NCI-H2107 treated with DMSO at 0.1 percent for 48 hours (cell line): Measurements from ENCODE around the gene UBE2R2.
"Not testable (repeated sequence)": the region's sequence is repeated elsewhere in the genome, so short reads cannot be mapped to it uniquely, and the experiment has no call there.

ENCODE experiments used
- DNase-seq: peaks from one replicate; lab custom pipeline; 2025; ENCODE audit not compliant: unreplicated experiment; lab: John Stamatoyannopoulos, UW

The UBE2R2 gene, protein sequence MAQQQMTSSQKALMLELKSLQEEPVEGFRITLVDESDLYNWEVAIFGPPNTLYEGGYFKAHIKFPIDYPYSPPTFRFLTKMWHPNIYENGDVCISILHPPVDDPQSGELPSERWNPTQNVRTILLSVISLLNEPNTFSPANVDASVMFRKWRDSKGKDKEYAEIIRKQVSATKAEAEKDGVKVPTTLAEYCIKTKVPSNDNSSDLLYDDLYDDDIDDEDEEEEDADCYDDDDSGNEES

DNA sequence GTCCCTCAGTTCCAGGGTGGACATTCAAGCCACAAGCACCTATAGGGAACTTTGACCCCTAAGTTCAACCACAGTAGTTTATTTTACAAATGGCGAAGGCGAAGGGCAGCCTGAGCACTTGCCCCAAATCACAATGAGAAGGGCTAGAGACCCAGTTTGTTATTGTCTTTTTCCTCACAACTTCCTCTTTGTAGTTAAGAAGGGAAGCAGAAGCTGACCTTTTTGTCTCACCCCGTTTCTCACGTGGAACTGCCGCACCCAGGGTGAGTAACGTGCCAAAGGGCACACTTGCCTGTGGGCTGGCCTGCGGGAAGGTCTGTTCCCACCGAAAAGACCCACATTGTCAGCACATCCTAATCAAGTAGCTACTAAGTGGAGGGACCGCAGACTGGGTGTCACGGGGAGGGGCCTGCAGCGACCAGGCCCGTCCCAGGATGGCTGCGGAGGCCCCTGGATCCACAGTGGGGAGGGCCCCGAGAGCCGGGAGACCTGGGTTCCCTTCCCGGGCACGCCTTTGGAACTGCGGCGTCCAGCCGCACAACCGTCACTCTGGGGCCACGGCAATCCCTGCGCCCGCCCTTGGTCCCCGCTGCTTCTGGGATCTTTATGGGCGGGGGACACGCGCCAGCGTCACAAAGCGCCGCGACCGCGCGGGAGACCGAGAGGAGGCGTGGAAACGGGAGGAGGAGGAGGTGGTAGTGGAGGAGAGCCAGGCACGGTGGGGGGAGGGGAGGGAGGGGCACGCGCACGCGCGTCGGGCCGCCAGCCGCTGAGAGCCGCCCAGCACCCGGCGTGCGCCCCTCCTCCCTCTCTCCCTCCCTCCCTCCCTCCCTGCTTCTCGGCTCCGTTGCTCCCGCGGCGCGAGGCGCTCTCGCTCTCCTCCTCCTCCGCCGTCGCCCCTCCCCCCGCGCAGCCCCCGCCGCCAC is at the start of gene UBE2R2:
UBE2R2 (plus strand) TSS at position 834 of the 926 bp plus-strand sequence. CDS start 598 bp downstream, outside the sequence.
- peak; percentile 92 for DNase-seq

- not testable (repeated sequence) for DNase-seq
These were observed 46.6 kb upstream of the UBE2R2 start for GRCh38 chr9:33770156-33770880.

DNA sequence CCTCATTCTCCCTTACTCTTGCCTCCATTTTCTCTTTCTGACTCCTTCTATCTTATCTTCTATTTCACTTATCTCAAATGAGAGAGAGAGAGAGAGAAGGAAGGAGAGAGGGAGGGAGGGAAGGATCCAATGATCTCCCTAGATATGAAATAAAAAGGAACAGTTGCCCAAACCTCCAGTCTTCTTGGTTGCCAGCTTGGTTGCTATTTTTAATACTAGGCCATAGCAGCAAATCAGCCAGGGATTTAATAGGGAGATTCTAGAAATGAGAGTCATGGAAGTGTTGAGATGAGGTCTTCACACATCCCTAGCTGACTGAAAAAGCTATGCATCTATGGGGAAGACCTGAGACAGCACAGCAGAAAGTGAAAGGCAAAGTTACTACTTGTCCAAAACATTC is 43.8 kb upstream of the UBE2R2 start:
- DNase-seq, result not testable (repeated sequence)

DNA sequence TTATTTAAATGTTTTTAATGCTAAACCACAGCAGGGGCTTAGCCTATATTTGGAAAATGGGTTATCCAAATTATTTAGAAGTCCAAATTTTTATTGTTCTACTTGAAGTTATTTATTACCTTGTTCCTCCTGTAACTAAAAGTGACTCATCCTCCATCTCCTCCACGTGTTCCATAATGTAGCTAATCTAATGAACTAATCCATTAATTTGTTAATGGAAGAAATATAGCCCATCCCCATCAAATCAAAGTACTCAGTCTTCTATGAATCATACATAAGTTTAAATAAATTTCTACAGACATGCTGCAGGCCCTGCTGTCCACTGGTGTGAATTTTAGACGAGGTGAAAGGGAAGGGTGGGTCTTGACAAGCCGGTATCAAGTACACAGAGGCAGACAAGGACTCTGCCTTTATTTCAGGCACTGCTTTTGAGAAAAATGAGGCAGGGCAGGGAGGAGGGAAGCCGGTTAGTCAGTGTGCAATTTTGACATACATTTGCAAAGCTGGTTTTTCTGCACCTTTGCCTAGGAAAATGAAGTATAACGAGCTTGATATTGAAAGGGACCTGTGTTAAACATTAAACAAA is 42.8 kb upstream of the UBE2R2 start:
- DNase-seq, result not testable (repeated sequence)

DNA sequence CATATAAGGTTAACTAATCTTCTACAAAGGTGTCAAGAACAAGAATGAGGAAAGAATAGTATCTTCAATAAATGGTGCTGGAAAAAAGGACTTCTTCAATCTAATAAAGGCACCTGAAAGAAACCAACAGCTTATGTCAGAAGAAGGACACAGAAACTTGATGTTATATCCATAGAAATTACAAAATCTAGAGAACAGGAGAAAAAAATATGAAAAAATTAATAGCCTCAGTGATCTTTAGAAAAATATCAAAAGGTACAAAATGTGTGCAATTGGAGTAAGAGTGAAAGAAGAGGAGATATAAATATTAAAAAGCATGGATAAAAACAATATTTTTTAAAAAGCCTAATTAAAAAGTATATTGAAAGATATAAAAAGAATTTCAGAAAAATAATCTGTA is 40.4 kb upstream of the UBE2R2 start:
- no peak for DNase-seq

GRCh38 chr9:33778700-33779351 is 38.1 kb upstream of the UBE2R2 start:
- DNase-seq, result peak; percentile 60

DNA sequence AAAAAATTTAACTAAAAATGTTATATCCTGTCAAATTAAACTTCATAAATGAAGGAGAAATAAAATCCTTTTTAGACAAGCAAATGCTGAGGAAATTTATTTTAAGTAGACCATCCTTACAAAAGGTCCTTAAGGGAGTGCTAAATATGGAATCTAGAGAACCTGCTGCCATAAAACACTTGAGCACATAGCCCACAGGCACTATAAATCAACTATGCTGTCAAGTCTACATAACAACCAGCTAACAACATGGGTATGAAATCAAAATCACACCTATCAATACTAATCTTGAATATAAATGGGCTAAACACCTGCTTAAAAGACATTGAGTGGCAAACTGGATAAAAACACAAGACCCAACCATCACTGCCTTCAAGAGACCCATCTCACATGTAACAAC is 36.7 kb upstream of the UBE2R2 start:
- DNase-seq, result no peak

- no peak for DNase-seq
These were observed 35.2 kb upstream of the UBE2R2 start for GRCh38 chr9:33781736-33782135.

GRCh38 chr9:33782395-33783152 is 34.4 kb upstream of the UBE2R2 start:
- no peak for DNase-seq

DNA sequence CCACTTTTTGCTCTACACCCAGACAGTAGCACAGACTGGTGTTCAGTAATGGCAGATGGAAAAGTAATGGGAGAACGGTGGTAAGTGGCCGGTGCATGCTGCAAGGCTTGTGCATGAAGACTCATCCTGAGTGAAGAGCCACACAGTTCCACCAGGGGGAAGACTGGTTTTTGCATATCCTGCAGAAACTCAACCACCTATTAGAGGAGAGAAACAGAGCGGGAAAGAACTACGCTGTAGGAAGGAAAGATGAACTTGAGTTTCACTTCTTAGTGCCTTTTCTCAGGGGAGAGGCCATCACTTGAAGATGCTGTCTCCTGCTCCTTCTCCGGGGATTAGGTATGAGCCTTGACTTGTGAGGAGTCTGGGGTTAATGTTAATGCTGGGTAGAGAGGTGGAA is 31.0 kb upstream of the UBE2R2 start:
- no peak for DNase-seq

DNA sequence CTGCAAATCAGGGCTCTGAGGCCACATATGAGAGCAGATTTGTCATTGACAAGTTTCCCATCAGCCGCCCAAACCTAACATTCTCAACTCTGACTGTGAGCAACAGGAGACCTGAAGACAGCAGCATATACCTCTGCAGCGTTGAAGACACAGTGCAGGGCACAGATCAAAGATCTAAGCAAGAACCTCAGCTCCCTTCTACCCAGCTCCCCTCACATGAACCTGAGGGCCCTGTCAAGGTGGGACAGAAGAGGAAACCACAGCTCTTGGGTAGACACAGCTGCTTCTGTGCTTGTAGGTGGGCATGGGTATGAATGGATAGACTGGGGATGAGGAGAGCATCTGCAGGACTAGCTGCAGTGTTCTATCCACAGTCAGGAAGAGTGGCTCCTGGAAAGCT is 30.3 kb upstream of the UBE2R2 start:
- DNase-seq, result no peak

GRCh38 chr9:33787839-33788238 is 29.1 kb upstream of the UBE2R2 start:
- no peak for DNase-seq

GRCh38 chr9:33789429-33789828 is 27.5 kb upstream of the UBE2R2 start:
- DNase-seq, result not testable (repeated sequence)

DNA sequence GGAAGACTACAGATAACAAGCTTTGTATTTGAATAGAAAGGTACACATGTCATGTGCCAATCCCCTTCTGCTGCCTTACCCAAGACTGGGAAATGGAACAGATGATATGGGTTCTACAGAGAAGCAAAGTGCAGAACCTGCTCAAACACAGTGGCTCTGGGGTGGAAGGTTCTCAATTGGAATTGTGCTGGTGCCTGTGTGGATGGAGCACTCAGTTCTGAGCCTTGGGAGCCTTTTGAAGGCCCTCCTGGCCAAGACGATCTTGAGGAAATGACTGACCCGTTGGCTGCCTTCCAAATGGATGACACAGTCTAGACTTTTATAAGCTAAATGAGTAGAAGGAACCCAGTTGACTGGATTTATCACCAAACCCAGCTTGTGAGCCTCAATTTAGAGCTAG is 25.8 kb upstream of the UBE2R2 start:
- DNase-seq, result no peak

DNA sequence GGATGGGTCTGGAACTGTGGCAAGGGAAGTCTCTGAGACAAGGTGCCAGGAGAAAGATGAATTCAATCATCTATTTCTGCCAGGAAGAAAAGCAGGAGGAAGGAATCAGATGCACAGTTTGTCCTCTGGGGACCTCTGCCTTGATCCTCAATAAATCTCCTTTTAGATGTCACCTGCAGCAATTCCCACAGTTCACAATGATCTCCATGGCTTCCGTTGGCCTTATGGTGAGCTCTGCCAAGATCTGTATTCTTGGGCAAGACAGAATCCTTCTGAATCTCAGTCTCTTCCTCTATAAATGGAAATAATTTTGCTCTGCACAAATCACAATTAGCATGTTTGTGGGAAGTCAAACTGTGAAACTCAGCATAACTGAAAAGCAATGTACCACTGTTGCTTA is 23.5 kb upstream of the UBE2R2 start:
- not testable (repeated sequence) for DNase-seq

GRCh38 chr9:33794560-33794959 is 22.4 kb upstream of the UBE2R2 start:
- DNase-seq, result peak; percentile 78

DNA sequence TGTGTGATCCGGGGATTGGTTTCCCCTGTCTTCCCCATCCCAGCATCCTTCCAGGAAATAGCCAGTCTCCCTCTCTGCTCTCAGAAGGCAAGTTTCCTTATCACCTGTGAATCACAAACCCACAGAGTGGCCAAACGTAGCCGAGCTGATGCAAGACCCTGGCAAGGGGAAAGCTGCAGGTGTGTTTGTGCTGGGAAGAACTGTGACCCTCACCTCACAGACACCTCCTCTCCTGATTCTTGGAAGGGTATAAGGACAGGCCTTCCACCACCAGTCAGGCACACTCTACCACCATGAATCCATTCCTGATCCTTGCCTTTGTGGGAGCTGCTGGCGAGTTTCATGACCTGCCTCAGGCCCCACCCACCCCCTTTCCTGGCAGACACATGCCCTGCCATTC is 21.7 kb upstream of the UBE2R2 start, which contains the start of gene PRSS3:
PRSS3 (plus strand) TSS at position 281 of the 400 bp plus-strand sequence; CDS start at position 294, 13 bp downstream.
- no peak for DNase-seq

DNA sequence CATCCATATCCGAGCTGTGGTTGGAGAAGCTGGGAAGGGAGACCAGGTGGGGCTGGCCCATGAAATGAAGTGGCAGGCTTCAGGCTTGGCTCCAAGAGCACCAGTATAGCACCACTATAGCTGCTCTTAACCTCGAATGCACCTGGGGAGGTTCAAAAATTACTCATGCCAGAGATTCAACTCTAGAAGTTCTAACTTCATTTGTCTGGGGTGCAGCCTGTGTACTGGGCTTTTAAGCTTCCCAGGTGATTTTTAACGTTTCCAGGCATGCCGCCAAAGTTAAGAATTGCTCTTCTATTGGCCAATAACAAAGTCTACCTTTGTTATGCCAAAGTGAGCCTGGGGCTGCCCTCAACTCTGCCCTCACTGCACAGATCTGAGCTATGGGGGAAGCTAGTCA is 21.1 kb upstream of the UBE2R2 start:
- peak; percentile 72 for DNase-seq

DNA sequence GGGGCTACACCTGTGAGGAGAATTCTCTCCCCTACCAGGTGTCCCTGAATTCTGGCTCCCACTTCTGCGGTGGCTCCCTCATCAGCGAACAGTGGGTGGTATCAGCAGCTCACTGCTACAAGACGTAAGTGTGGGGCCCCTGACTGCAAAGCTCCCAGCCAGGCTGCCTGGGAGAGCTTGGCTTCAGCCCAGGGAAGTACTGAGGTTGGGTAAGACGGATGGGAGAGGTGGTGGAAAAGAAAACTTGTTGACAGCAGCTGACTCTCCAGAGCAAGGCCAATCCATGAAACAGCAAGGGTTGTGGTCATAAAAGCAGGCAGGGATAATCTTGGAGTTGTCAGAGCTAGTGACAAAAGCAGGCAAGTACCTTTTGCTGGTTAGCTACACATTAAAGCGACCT is 20.3 kb upstream of the UBE2R2 start:
- not testable (repeated sequence) for DNase-seq

DNA sequence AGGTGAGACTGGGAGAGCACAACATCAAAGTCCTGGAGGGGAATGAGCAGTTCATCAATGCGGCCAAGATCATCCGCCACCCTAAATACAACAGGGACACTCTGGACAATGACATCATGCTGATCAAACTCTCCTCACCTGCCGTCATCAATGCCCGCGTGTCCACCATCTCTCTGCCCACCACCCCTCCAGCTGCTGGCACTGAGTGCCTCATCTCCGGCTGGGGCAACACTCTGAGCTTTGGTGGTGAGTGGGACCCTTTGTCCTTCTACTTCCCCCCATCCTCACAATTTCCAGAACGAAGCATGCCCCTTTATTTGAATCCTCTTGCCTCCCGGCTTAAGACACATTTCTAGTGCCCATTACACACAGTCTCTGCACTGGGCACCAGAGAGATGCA is 19.1 kb upstream of the UBE2R2 start:
- DNase-seq, result no peak
